HCT116 (cell line): Measurements from ENCODE around the gene PEAK1. TPM values are rescaled to one million over a fixed set of nuclear protein-coding genes. Genes with fewer than 3 reads are reported as not detected.

ENCODE experiments used
- ATAC-seq: fragments of 200-7000 bp; cut with Tn5 transposase; 2 replicates; pipeline ENCODE4 v1.9.1; 2020; ENCODE audit warnings: mild to moderate bottlenecking, moderate library complexity
- BruUV-seq: library from RNA; stranded (reverse); fragments of 400-500 nt; replicated peaks from 2 replicates; lab custom pipeline; 2021; lab: Mats Ljungman, UMichigan
- CTCF ChIA-PET: fragments of 300-600 bp; sonication (Branson Sonifier 250); formaldehyde crosslinking; loops from one replicate; lab custom pipeline; 2021; ENCODE audit warnings: antibody characterized with exemption; lab: Charles Lee
- POLR2A ChIA-PET: fragments of 300-600, 350-600 bp; sonication (Branson Sonifier 250); formaldehyde crosslinking; loops from one replicate; lab custom pipeline; 2021; ENCODE audit warnings: antibody characterized with exemption; lab: Charles Lee
- RAD21 ChIA-PET, 2 experiments: fragments of 300-600 bp; sonication (Branson Sonifier 250); formaldehyde crosslinking; loops; one replicate each; lab custom pipeline; 2023; ENCODE audit warnings: low total read pairs in 2 of 2; ENCODE audit not compliant: uncharacterized antibody in 2 of 2, unreplicated experiment in 2 of 2, low non-redundant PET in 1 of 2; lab: Charles Lee
- DNase-seq: peaks from one replicate; pipeline ENCODE4 v3.0.0-alpha.2; 2010; ENCODE audit warnings: low read depth, low spot score
- H2AFZ ChIP-seq: fragments of 200-600 bp; shearing (Covaris generic), sonication (generic); 2 replicates; pipeline ENCODE4 v1.6.1; 2017; ENCODE audit warnings: low read depth, mixed run types, mixed read lengths, antibody characterized with exemption, low read length; ENCODE audit not compliant: poor library complexity, severe bottlenecking
- H3K27ac ChIP-seq: 2 replicates; pipeline ENCODE4 v1.5.1; 2012; ENCODE audit warnings: low read depth, low read length
- H3K27me3 ChIP-seq: fragments of 200-600 bp; sonication (generic); 2 replicates; pipeline ENCODE4 v1.6.1; 2016; ENCODE audit warnings: mixed run types, low read length, mixed read lengths; ENCODE audit not compliant: insufficient read depth
- H3K36me3 ChIP-seq, 2 experiments: fragments of 200-500 bp in 1 of 2; fragments of 200-600 bp in 1 of 2; sonication (Bioruptor generic) in 1 of 2; sonication (generic) in 1 of 2; 2 replicates each; pipeline versions ENCODE4 v1.5.1 to v1.6.1; 2014 to 2016; ENCODE audit warnings: low read length in 2 of 2, inconsistent platforms in 1 of 2, mixed read lengths in 1 of 2, mixed run types in 1 of 2; ENCODE audit not compliant: insufficient read depth in 2 of 2, control insufficient read depth in 1 of 2
- H3K4me1 ChIP-seq, 2 experiments: fragments of 200-600 bp in 1 of 2; sonication (generic) in 1 of 2; 2 replicates each; pipeline versions ENCODE4 v1.5.1 to v1.6.1; 2012 to 2017; ENCODE audit warnings: low read length in 2 of 2, inconsistent platforms in 1 of 2, mild to moderate bottlenecking in 1 of 2, mixed read lengths in 1 of 2, mixed run types in 1 of 2, moderate library complexity in 1 of 2; ENCODE audit not compliant: insufficient read depth in 2 of 2, control insufficient read depth in 1 of 2
- H3K4me2 ChIP-seq: fragments of 200-600 bp; sonication (generic); 2 replicates; pipeline ENCODE4 v1.6.1; 2017; ENCODE audit warnings: mixed run types, low read length, mixed read lengths
- H3K4me3 ChIP-seq, 2 experiments: fragments of 200-600 bp in 1 of 2; sonication (generic) in 1 of 2; replicated peaks in 1 of 2; 2 replicates each; pipeline ENCODE4 v1.5.1; 2011 to 2016; ENCODE audit warnings: low read length in 2 of 2, control low read depth in 1 of 2, low read depth in 1 of 2, mild to moderate bottlenecking in 1 of 2, mixed read lengths in 1 of 2, mixed run types in 1 of 2
- H3K79me2 ChIP-seq: fragments of 200-600 bp; sonication (generic); 2 replicates; pipeline ENCODE4 v1.6.1; 2017; ENCODE audit warnings: mild to moderate bottlenecking, mixed run types, low read length, moderate library complexity, mixed read lengths; ENCODE audit not compliant: insufficient read depth
- H3K9ac ChIP-seq: fragments of 200-600 bp; sonication (generic); 2 replicates; pipeline ENCODE4 v1.6.1; 2016; ENCODE audit warnings: low read length, mixed read lengths
- H3K9me2 ChIP-seq: fragments of 200-600 bp; sonication (generic), shearing (Covaris generic); 2 replicates; pipeline ENCODE4 v1.6.1; 2017; ENCODE audit warnings: mixed run types, mild to moderate bottlenecking, moderate library complexity; ENCODE audit not compliant: insufficient read depth
- H3K9me3 ChIP-seq, 2 experiments: fragments of 200-500 bp in 1 of 2; fragments of 200-600 bp in 1 of 2; sonication (Bioruptor generic) in 1 of 2; sonication (generic) in 1 of 2; 2 replicates each; pipeline ENCODE4 v1.6.1; 2014 to 2017; ENCODE audit warnings: low read length in 2 of 2, mixed read lengths in 2 of 2, inconsistent platforms in 1 of 2, low read depth in 1 of 2, mild to moderate bottlenecking in 1 of 2, mixed run types in 1 of 2, moderate library complexity in 1 of 2; ENCODE audit not compliant: control insufficient read depth in 1 of 2, insufficient read depth in 1 of 2
- H4K20me1 ChIP-seq: fragments of 200-600 bp; sonication (generic), shearing (Covaris generic); 2 replicates; pipeline ENCODE4 v1.6.1; 2017; ENCODE audit warnings: mixed run types, mild to moderate bottlenecking, moderate library complexity; ENCODE audit not compliant: insufficient read depth
- EGR1 ChIP-seq: IDR thresholded peaks from 2 replicates; pipeline ENCODE4 v1.6.1; 2012; ENCODE audit warnings: low read depth
- ELF1 ChIP-seq: IDR thresholded peaks from 2 replicates; pipeline ENCODE4 v1.6.1; 2012; ENCODE audit warnings: low read depth, borderline replicate concordance
- EZH2phosphoT487 ChIP-seq: fragments of 200-600 bp; IDR thresholded peaks from 2 replicates; pipeline ENCODE4 v1.6.1; 2018; ENCODE audit warnings: antibody characterized with exemption, borderline replicate concordance
- TCF7L2 ChIP-seq: IDR thresholded peaks from 2 replicates; pipeline ENCODE4 v1.7.0; 2011; ENCODE audit warnings: borderline replicate concordance, inconsistent platforms; ENCODE audit not compliant: insufficient read depth, insufficient read length; ENCODE audit errors: extremely low read depth
- ZFX ChIP-seq: fragments of 450-650 bp; IDR thresholded peaks from 2 replicates; pipeline ENCODE4 v1.6.1; 2017
- intact Hi-C: fragments of 100-400 bp; cut with micrococcal nuclease; formaldehyde crosslinking; loops from 2 replicates; pipeline ENCODE4 v1.10.0; 2022
- total RNA-seq: library from RNA; stranded (reverse); gene quantifications from one replicate; pipeline ENCODE4 v1.2.1, GENCODE V29; 2021; ENCODE audit not compliant: unreplicated experiment
- TF ChIP-seq, protein P1 (sequence below), 3 experiments: fragments of 200-600 bp in 1 of 3; sonication (generic) in 1 of 3; IDR thresholded peaks in 2 of 3; conservative IDR thresholded peaks in 1 of 3; 2 replicates each; pipeline ENCODE4 v1.5.1; 2012 to 2017; ENCODE audit warnings: low read depth in 2 of 3, low read length in 2 of 3, antibody characterized with exemption in 1 of 3, borderline replicate concordance in 1 of 3, control low read depth in 1 of 3, mild to moderate bottlenecking in 1 of 3, mixed read lengths in 1 of 3, mixed run types in 1 of 3, moderate library complexity in 1 of 3; ENCODE audit not compliant: insufficient read depth in 1 of 3

The PEAK1 gene
- total RNA-seq, 1 experiment from 2014 or later = 23.4 TPM

DNA sequence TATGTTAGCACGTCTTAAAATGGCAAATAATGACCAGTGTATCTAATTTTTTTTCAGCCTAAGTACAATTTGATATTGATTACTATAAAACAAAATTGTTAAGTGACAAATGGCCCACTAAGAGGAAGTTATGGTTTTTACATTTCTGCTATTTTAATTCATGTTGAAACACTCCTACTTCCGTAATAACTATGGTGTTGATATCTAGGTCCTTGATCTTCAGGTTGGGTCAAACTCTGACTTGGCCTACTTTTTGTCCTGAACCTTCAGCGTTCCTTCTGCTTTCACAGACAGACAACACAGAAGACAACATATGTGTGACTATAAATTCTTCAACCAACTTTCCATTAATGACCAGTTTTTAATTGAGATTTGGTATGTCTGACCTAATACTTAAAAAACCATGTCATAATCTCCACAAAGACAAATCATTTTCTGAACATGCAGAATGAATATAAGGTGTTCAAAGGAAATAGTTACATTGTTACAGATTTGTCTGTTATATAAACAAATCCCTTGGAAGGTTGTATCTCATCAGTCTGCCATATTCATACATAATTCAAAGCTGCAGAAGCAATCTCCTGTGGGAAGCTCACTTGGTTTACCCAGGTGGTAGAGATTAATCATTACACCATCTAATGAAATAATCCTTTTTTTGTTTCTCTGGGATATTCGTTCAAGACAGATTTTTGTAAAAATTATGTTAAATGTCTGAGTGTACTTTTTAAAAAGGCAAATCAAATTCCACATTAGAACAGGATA is 256.9 kb downstream of the PEAK1 start:
- CTCF ChIA-PET = no interaction called here
- H4K20me1 ChIP-seq = no peaks in the 10 kb centered on the region

More for the DNA sequence above, 256.9 kb downstream of the PEAK1 start:
- TF ChIP-seq EZH2phosphoT487 (no peak), EGR1 (no peak), TCF7L2 (no peak), ELF1 (no peak), ZFX (no peak)
- TF ChIP-seq, protein P1, sequence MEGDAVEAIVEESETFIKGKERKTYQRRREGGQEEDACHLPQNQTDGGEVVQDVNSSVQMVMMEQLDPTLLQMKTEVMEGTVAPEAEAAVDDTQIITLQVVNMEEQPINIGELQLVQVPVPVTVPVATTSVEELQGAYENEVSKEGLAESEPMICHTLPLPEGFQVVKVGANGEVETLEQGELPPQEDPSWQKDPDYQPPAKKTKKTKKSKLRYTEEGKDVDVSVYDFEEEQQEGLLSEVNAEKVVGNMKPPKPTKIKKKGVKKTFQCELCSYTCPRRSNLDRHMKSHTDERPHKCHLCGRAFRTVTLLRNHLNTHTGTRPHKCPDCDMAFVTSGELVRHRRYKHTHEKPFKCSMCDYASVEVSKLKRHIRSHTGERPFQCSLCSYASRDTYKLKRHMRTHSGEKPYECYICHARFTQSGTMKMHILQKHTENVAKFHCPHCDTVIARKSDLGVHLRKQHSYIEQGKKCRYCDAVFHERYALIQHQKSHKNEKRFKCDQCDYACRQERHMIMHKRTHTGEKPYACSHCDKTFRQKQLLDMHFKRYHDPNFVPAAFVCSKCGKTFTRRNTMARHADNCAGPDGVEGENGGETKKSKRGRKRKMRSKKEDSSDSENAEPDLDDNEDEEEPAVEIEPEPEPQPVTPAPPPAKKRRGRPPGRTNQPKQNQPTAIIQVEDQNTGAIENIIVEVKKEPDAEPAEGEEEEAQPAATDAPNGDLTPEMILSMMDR (IDR thresholded peaks at IDR 0.05 in 2 of 3, conservative IDR thresholded peaks at IDR 0.05 in 1 of 3; ENCODE audit: borderline replicate concordance in 1 of 3, insufficient read depth in 1 of 3, low read depth in 2 of 3, low read length in 2 of 3) = no peak
- BruUV-seq = no TSS peak
- H3K27ac ChIP-seq = no peak overlapping the region
- ChIA-PET RAD21 (no interaction called here), POLR2A (no interaction called here)
- no peak for ATAC-seq
- H3K4me1 ChIP-seq = peaks cover 23 to 35% of the 10 kb centered on the region in 2 experiments
- H3K27me3 ChIP-seq = no peaks in the 10 kb centered on the region
- no peak overlapping the region for H3K4me3 ChIP-seq
- DNase-seq = no peak
- H2AFZ ChIP-seq = no peak overlapping the region
- H3K36me3 ChIP-seq = no peaks in the 10 kb centered on the region
- no peak overlapping the region for H3K9ac ChIP-seq
- intact Hi-C loops = no loop called here
- no peaks in the 10 kb centered on the region for H3K9me2 ChIP-seq
- no peaks in the 10 kb centered on the region for H3K9me3 ChIP-seq
- no peaks in the 10 kb centered on the region for H3K79me2 ChIP-seq
- no peak overlapping the region for H3K4me2 ChIP-seq
